AG10803 (cell line): ENCODE data around the gene WFDC5.
"Not testable (repeated sequence)": the region's sequence is repeated elsewhere in the genome, so short reads cannot be mapped to it uniquely, and the experiment has no call there.

ENCODE experiments used
- DNase-seq: peaks from one replicate; pipeline ENCODE4 v3.0.0; 2010; ENCODE audit warnings: low read depth
- H3K4me3 ChIP-seq: 2 replicates; pipeline ENCODE4 v1.5.1; 2011; ENCODE audit warnings: mild to moderate bottlenecking, low read length, control low read depth
- TF ChIP-seq, protein P1 (sequence below): conservative IDR thresholded peaks from 2 replicates; pipeline ENCODE4 v1.5.1; 2011; ENCODE audit warnings: mild to moderate bottlenecking, low read length, control low read depth, inconsistent platforms

WFDC5 gene

DNA sequence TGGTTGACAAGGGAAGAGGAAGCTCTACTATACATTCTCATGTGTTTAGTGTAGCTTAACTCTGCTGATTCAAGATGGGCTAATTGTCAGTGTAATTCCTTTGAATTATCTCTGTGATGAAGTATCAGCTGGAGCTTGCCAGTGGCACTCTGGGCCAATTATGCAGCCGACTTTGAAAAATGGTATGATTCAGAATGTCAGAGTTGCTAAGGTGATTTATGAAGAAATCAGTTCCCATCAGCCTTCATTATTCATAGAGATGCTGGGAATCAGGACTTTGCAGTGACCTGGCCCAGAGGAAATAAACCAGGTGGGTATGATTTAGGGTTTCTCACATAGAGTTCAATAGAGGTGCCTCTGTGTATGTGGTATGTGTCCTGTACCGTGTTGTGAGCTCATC is 47.4 kb downstream of the WFDC5 start:
- TF ChIP-seq, protein P1, sequence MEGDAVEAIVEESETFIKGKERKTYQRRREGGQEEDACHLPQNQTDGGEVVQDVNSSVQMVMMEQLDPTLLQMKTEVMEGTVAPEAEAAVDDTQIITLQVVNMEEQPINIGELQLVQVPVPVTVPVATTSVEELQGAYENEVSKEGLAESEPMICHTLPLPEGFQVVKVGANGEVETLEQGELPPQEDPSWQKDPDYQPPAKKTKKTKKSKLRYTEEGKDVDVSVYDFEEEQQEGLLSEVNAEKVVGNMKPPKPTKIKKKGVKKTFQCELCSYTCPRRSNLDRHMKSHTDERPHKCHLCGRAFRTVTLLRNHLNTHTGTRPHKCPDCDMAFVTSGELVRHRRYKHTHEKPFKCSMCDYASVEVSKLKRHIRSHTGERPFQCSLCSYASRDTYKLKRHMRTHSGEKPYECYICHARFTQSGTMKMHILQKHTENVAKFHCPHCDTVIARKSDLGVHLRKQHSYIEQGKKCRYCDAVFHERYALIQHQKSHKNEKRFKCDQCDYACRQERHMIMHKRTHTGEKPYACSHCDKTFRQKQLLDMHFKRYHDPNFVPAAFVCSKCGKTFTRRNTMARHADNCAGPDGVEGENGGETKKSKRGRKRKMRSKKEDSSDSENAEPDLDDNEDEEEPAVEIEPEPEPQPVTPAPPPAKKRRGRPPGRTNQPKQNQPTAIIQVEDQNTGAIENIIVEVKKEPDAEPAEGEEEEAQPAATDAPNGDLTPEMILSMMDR, result no peak

GRCh38 chr20:45067087-45067486 is 47.9 kb downstream of the WFDC5 start:
- TF ChIP-seq, protein P1, result no peak
- H3K4me3 ChIP-seq, result no peak overlapping the region
- no peak for DNase-seq

More for the DNA sequence above, 47.4 kb downstream of the WFDC5 start:
- DNase-seq, result peak; percentile 37
- H3K4me3 ChIP-seq, result no peak overlapping the region

DNA sequence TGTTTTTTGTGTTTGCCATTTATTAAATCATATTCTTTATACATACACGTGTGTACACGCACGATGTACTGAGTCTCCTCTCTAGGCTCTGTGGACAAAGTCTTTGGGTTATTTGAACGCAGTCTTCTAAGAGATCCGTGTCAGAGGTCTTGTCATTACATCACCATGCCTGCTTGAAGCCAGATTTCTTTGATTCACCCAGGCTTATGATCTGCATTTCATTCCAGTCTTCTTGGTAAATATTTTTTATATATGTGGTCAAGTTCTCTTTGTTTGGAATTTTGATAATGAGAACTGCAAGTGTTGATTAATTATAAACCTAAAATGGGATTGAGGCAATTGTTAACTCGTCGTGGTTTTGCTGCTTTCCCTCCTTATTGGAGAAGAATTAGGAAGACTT is 48.6 kb downstream of the WFDC5 start:
- DNase-seq, result no peak
- TF ChIP-seq, protein P1, result no peak
- no peak overlapping the region for H3K4me3 ChIP-seq

GRCh38 chr20:45064812-45065211 is 50.2 kb downstream of the WFDC5 start:
- DNase-seq, result no peak
- TF ChIP-seq, protein P1, result no peak
- H3K4me3 ChIP-seq, result no peak overlapping the region

GRCh38 chr20:45063107-45063506 is 51.9 kb downstream of the WFDC5 start:
- H3K4me3 ChIP-seq, DNase-seq: not testable (repeated sequence)

DNA sequence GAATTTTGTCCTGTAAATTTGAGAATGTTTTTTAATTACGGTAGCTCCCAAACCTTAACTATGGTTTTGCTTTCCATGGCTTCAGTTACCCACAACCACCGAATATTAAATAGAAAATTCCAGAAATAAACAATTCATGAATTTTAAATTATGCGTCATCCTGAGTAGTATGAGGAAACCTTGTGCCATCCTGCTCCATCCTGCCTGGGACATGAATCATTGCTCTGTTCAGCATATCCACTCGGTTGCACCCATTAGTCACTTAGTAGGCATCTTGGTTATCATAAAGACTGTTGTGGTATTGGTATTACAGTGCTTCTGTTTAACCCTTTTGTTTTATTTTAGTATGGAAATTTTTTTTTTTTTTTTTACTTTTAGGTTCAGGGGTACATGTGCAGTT is 53.7 kb downstream of the WFDC5 start:
- DNase-seq, result peak; percentile 89
- TF ChIP-seq, protein P1, result no peak
- no peak overlapping the region for H3K4me3 ChIP-seq

DNA sequence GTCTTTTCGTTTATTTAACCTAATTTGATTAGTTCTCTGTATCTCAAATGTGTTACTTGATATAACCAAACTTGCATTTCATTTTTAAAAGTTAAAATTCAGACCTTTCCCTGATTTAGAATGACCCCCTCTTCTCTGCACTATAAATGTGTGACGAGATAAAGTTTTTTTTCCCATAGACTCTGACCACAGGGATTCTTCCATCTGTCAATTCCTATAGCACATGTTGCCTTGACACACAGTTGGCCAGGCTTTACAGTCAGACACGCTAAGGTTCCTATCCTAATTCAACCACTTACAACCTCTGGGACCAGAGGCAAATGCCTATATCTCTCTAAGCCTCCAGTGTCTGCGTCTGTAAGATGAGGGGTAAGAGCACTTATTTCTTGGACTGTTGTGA is 54.7 kb downstream of the WFDC5 start:
- H3K4me3 ChIP-seq, result no peak overlapping the region
- TF ChIP-seq, protein P1, result no peak
- DNase-seq, result no peak
